ENCODE measurements around the gene CELF4.

The CELF4 gene

DNA sequence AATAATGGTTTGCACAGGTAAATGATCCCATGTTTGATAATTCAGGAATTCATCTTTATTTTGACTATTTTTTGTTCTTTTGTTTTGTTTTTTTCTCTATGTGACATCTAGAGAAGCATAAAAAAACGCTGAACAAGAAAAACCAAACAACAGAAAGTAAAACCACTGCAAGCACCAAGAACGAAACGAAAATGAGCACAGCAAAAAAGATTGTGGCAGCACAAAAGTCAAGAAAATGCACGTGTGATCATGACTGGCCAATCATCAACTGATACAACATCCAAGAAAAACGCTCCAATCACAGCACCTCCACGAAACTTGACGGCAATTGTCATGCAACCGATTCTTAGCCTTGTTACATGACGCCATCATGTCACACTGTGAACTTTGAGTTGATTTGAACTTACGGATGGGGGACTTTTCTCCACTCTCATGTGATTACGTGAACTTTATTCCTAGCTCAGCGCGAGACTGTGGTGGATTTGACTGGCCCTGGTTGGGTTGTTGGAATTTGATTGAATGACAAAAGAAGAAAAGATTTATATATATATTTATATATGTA is 318.7 kb downstream of the CELF4 start:
- H3K27me3 ChIP-seq: no peaks in the 10 kb centered on the region

DNA sequence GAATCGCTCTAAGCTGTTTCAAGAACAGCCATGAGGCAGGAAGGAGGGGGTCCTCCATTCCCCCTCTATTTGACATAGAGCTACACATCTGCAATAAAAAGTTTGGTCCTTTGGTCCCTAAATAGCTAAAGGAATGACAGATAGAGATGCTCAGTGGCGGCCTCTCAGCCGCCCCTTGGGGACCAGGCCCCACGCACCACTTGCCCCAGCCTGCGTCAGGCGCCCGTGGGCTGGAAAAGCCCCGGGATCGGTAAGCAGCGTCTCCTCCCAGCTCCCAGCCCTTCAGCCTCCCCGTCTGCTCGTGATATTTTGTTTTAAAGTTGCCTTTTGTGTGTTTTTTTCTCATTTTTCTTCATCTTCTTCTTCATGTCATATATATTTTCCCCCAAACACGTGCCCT is 321.0 kb downstream of the CELF4 start:
- Histone ChIP-seq H3K4me3 (ENCODE audit: low read depth, low read length) (no peak overlapping the region), H3K4me1 (no peaks in the 10 kb centered on the region), H3K27me3 (no peaks in the 10 kb centered on the region), H3K9me3 (no peaks in the 10 kb centered on the region), H3K36me3 (no peaks in the 10 kb centered on the region)
- no peak for DNase-seq
- TF ChIP-seq, protein P1, sequence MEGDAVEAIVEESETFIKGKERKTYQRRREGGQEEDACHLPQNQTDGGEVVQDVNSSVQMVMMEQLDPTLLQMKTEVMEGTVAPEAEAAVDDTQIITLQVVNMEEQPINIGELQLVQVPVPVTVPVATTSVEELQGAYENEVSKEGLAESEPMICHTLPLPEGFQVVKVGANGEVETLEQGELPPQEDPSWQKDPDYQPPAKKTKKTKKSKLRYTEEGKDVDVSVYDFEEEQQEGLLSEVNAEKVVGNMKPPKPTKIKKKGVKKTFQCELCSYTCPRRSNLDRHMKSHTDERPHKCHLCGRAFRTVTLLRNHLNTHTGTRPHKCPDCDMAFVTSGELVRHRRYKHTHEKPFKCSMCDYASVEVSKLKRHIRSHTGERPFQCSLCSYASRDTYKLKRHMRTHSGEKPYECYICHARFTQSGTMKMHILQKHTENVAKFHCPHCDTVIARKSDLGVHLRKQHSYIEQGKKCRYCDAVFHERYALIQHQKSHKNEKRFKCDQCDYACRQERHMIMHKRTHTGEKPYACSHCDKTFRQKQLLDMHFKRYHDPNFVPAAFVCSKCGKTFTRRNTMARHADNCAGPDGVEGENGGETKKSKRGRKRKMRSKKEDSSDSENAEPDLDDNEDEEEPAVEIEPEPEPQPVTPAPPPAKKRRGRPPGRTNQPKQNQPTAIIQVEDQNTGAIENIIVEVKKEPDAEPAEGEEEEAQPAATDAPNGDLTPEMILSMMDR (IDR thresholded peaks at IDR 0.05; ENCODE audit: low read depth, low read length): no peak

More for the DNA sequence above, 318.7 kb downstream of the CELF4 start:
- H3K4me3 ChIP-seq (ENCODE audit: low read depth, low read length): no peak overlapping the region
- no peaks in the 10 kb centered on the region for H3K36me3 ChIP-seq
- no peaks in the 10 kb centered on the region for H3K4me1 ChIP-seq
- H3K9me3 ChIP-seq: no peaks in the 10 kb centered on the region
- TF ChIP-seq, protein P1 (IDR thresholded peaks at IDR 0.05; ENCODE audit: low read depth, low read length): no peak
- no peak for DNase-seq

DNA sequence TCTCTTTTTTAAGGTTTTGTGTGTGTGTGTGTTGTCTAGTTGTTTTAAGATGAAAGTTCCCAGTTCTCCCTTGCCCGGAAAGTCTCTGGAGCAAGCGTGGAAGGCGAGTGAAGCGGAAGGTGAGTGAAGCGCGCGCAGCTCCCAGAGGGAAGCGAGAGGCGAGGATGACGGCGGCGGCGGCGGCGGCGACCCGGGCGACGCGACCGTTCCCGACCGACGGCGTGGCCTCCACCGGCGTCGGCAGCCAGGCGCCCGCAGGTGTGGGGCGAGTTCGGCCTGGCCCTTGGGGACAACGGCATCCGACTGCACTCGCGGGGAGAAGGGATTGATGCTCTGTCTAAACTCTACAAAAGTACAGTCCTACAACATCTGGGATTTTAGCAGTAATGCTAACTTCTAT is 321.9 kb downstream of the CELF4 start:
- Histone ChIP-seq H3K27me3 (no peaks in the 10 kb centered on the region), H3K4me1 (no peaks in the 10 kb centered on the region), H3K36me3 (no peaks in the 10 kb centered on the region), H3K9me3 (no peaks in the 10 kb centered on the region), H3K4me3 (ENCODE audit: low read depth, low read length) (no peak overlapping the region)
- DNase-seq: no peak
- TF ChIP-seq, protein P1 (IDR thresholded peaks at IDR 0.05; ENCODE audit: low read depth, low read length): no peak

DNA sequence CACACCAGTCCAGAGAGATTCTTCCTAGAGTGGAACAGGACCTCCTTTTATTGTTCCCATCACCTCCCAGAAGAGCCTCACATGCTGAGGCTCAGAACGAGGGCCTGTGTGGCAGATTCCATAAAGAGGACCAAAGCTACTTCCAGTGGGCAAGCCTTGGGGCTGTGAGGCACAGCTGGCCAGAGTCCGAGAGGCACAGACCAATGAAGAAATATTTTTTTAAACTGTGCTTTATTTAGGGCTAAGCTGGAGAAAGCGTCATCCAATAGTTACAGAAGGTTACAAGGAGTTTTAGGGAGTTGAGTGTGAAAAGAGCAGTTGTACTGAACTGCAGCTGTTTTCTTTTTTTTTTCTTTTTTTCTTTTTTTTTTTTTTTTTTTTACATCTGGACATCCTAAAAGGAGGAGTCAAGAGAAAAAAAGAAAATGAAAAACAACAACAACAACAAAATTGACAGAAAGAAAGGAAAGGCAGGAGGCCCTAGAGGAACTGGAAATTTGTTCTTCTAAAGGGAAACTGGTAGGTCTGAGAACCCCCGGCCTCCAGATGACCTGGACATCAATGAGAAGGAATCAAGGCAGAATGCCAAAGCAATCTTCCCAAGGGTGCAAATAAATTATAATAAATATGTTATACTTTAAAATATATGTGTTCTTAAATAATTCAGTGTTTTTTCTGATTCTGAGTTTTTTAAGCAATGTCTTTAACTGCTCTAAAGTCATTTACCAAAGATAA is 322.6 kb downstream of the CELF4 start:
- H3K27me3 ChIP-seq: no peaks in the 10 kb centered on the region
- H3K9me3 ChIP-seq: no peaks in the 10 kb centered on the region
- DNase-seq: no peak
- H3K4me3 ChIP-seq (ENCODE audit: low read depth, low read length): no peak overlapping the region
- TF ChIP-seq, protein P1 (IDR thresholded peaks at IDR 0.05; ENCODE audit: low read depth, low read length): no peak
- H3K36me3 ChIP-seq: no peaks in the 10 kb centered on the region
- no peaks in the 10 kb centered on the region for H3K4me1 ChIP-seq

DNA sequence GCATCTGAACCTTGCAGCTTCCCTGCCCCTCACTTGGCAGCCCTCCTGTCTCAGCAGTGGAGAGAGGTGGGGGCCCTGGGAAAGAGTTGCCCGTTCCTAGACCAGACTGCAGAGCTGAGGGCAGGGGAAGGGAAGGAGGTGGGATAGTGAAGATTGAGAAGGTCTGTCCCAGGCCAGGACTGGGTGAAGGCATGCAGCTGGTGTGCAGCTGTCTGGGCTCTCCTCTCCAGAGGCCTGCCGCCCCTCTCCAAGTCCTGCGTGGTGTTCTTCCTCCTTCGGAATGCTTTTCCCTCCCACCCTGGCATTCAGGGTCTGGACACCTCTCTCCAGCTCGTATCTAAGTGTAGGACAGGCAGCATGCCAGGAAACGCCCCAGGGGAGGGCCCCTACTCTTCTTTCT is 323.5 kb downstream of the CELF4 start:
- TF ChIP-seq, protein P1 (IDR thresholded peaks at IDR 0.05; ENCODE audit: low read depth, low read length): no peak
- no peaks in the 10 kb centered on the region for H3K4me1 ChIP-seq
- no peaks in the 10 kb centered on the region for H3K9me3 ChIP-seq
- no peak overlapping the region for H3K4me3 ChIP-seq (ENCODE audit: low read depth, low read length)
- no peak for DNase-seq
- no peaks in the 10 kb centered on the region for H3K27me3 ChIP-seq
- H3K36me3 ChIP-seq: no peaks in the 10 kb centered on the region
